WTC11 (cell line): ENCODE results near the gene CDX1.

Source experiments
- ATF3 ChIP-seq: sonication (generic); formaldehyde crosslinking; conservative IDR thresholded peaks from 2 replicates; pipeline ENCODE4 v1.8.1; 2022; ENCODE audit warnings: mild to moderate bottlenecking, missing genetic modification reagents
- CBFB ChIP-seq: sonication (generic); formaldehyde crosslinking; IDR thresholded peaks from 2 replicates; pipeline ENCODE4 v1.8.1; 2022; ENCODE audit warnings: mild to moderate bottlenecking, low read depth, missing genetic modification reagents
- E2F5 ChIP-seq: sonication (generic); formaldehyde crosslinking; IDR thresholded peaks from 2 replicates; pipeline ENCODE4 v1.8.1; 2022; ENCODE audit warnings: mild to moderate bottlenecking, moderate library complexity, missing genetic modification reagents
- ESRRA ChIP-seq: sonication (generic); formaldehyde crosslinking; IDR thresholded peaks from 2 replicates; pipeline ENCODE4 v1.8.1; 2022; ENCODE audit warnings: mild to moderate bottlenecking, missing genetic modification reagents, borderline replicate concordance
- JUN ChIP-seq: sonication (generic); formaldehyde crosslinking; IDR thresholded peaks from 2 replicates; pipeline ENCODE4 v1.8.0; 2023; ENCODE audit warnings: mild to moderate bottlenecking, missing genetic modification reagents
- SOX15 ChIP-seq: fragments of 250-450 bp; sonication (Bioruptor Pico); IDR thresholded peaks from 2 replicates; pipeline ENCODE4 v1.9.0; 2021; ENCODE audit warnings: mild to moderate bottlenecking
- TEAD4 ChIP-seq: sonication (generic); formaldehyde crosslinking; IDR thresholded peaks from 2 replicates; pipeline ENCODE4 v1.8.0; 2022; ENCODE audit warnings: mild to moderate bottlenecking, missing genetic modification reagents
- TF ChIP-seq, protein P1 (sequence below): fragments of 200-600 bp; IDR thresholded peaks from 2 replicates; pipeline ENCODE4 v1.8.0; 2022; ENCODE audit warnings: antibody characterized with exemption
- TF ChIP-seq, protein P2 (sequence below): sonication (generic); formaldehyde crosslinking; IDR thresholded peaks from 2 replicates; pipeline ENCODE4 v1.8.1; 2022; ENCODE audit warnings: low read depth, missing genetic modification reagents, borderline replicate concordance

DNA sequence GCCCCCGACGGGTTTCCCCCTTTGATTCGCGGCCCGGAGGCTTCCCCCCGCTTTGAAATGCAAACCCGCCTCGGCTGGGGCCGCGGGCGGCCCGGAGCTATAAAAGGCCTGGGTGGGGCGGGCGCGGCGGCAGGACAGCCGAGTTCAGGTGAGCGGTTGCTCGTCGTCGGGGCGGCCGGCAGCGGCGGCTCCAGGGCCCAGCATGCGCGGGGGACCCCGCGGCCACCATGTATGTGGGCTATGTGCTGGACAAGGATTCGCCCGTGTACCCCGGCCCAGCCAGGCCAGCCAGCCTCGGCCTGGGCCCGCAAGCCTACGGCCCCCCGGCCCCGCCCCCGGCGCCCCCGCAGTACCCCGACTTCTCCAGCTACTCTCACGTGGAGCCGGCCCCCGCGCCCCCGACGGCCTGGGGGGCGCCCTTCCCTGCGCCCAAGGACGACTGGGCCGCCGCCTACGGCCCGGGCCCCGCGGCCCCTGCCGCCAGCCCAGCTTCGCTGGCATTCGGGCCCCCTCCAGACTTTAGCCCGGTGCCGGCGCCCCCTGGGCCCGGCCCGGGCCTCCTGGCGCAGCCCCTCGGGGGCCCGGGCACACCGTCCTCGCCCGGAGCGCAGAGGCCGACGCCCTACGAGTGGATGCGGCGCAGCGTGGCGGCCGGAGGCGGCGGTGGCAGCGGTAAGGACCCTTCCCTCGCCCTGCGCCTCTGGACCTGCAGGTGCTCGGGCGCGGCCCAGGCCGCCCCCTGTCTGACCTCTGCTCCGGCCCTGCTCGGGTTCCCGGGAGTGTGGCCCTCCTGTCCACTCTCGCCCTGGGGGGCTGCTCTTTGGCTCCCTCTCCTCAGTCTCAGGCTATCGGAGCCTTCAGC lies at the start of gene CDX1:
- TF ChIP-seq, protein P1, sequence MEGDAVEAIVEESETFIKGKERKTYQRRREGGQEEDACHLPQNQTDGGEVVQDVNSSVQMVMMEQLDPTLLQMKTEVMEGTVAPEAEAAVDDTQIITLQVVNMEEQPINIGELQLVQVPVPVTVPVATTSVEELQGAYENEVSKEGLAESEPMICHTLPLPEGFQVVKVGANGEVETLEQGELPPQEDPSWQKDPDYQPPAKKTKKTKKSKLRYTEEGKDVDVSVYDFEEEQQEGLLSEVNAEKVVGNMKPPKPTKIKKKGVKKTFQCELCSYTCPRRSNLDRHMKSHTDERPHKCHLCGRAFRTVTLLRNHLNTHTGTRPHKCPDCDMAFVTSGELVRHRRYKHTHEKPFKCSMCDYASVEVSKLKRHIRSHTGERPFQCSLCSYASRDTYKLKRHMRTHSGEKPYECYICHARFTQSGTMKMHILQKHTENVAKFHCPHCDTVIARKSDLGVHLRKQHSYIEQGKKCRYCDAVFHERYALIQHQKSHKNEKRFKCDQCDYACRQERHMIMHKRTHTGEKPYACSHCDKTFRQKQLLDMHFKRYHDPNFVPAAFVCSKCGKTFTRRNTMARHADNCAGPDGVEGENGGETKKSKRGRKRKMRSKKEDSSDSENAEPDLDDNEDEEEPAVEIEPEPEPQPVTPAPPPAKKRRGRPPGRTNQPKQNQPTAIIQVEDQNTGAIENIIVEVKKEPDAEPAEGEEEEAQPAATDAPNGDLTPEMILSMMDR, result no peak
- TF ChIP-seq, protein P2, sequence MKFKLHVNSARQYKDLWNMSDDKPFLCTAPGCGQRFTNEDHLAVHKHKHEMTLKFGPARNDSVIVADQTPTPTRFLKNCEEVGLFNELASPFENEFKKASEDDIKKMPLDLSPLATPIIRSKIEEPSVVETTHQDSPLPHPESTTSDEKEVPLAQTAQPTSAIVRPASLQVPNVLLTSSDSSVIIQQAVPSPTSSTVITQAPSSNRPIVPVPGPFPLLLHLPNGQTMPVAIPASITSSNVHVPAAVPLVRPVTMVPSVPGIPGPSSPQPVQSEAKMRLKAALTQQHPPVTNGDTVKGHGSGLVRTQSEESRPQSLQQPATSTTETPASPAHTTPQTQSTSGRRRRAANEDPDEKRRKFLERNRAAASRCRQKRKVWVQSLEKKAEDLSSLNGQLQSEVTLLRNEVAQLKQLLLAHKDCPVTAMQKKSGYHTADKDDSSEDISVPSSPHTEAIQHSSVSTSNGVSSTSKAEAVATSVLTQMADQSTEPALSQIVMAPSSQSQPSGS (CRISPR knock-in tag), result no peak
- TF ChIP-seq TEAD4 (no peak), JUN (CRISPR knock-in tag) (no peak), SOX15 (CRISPR knock-in tag) (no peak), CBFB (CRISPR knock-in tag) (no peak), E2F5 (no peak), ATF3 (CRISPR knock-in tag) (no peak), ESRRA (CRISPR knock-in tag) (no peak)
